GM18858 (cell line): ENCODE measurements around the gene RAB43.
"Not testable (repeated sequence)": the region's sequence is repeated elsewhere in the genome, so short reads cannot be mapped to it uniquely, and the experiment has no call there.

ENCODE experiments used
- ATAC-seq: cut with Tn5 transposase; IDR thresholded peaks from one replicate; pipeline ENCODE4 v1.9.1; 2021; ENCODE audit not compliant: unreplicated experiment

Gene RAB43

GRCh38 chr3:129122412-129123011 is 908 bp upstream of the RAB43 start:
- no peak for ATAC-seq

- ATAC-seq: no peak
These were observed 400 bp downstream of the RAB43 start for GRCh38 chr3:129121016-129121791.

GRCh38 chr3:129120254-129121004 is 1.2 kb downstream of the RAB43 start:
- ATAC-seq: peak; percentile 51

GRCh38 chr3:129119365-129120100 is 2.1 kb downstream of the RAB43 start:
- no peak for ATAC-seq

GRCh38 chr3:129118745-129119144 is 2.9 kb downstream of the RAB43 start:
- no peak for ATAC-seq

GRCh38 chr3:129117134-129117533 is 4.5 kb downstream of the RAB43 start:
- ATAC-seq: no peak

- ATAC-seq: no peak
These were observed 5.1 kb downstream of the RAB43 start for GRCh38 chr3:129116482-129116946.

GRCh38 chr3:129114455-129114854 is 7.1 kb downstream of the RAB43 start:
- ATAC-seq: no peak

GRCh38 chr3:129112308-129113052 is 9.1 kb downstream of the RAB43 start:
- ATAC-seq: no peak

GRCh38 chr3:129111076-129111780 is 10.4 kb downstream of the RAB43 start:
- ATAC-seq: not testable (repeated sequence)

- ATAC-seq: no peak
These were observed 13.8 kb downstream of the RAB43 start for GRCh38 chr3:129107793-129108192.

- ATAC-seq: no peak
These were observed 14.6 kb downstream of the RAB43 start for GRCh38 chr3:129106866-129107565.

- ATAC-seq: no peak
These were observed 15.3 kb downstream of the RAB43 start for GRCh38 chr3:129106320-129106719.

GRCh38 chr3:129105862-129106261 is 15.7 kb downstream of the RAB43 start:
- no peak for ATAC-seq

- no peak for ATAC-seq
These were observed 17.0 kb downstream of the RAB43 start for GRCh38 chr3:129104498-129105079.

GRCh38 chr3:129104051-129104450 is 17.6 kb downstream of the RAB43 start:
- no peak for ATAC-seq

- no peak for ATAC-seq
These were observed 18.3 kb downstream of the RAB43 start for GRCh38 chr3:129103296-129103695.

GRCh38 chr3:129101370-129102138 is 20.1 kb downstream of the RAB43 start:
- no peak for ATAC-seq
